Measurements from ENCODE around the gene RHBDF1. TPM values are rescaled to one million over a fixed set of nuclear protein-coding genes. Genes with fewer than 3 reads are reported as not detected.

Gene RHBDF1
- total and polyA plus RNA-seq, 9 of the 15 experiments (the other 6 are each of a cell fraction or from before 2014, with no cell fraction given) = 1.0 to 8.2 (median 4.2) TPM

GRCh38 chr16:96935-97381 lies 24.5 kb upstream of the RHBDF1 start (continued):
- TF ChIP-seq, protein P1, sequence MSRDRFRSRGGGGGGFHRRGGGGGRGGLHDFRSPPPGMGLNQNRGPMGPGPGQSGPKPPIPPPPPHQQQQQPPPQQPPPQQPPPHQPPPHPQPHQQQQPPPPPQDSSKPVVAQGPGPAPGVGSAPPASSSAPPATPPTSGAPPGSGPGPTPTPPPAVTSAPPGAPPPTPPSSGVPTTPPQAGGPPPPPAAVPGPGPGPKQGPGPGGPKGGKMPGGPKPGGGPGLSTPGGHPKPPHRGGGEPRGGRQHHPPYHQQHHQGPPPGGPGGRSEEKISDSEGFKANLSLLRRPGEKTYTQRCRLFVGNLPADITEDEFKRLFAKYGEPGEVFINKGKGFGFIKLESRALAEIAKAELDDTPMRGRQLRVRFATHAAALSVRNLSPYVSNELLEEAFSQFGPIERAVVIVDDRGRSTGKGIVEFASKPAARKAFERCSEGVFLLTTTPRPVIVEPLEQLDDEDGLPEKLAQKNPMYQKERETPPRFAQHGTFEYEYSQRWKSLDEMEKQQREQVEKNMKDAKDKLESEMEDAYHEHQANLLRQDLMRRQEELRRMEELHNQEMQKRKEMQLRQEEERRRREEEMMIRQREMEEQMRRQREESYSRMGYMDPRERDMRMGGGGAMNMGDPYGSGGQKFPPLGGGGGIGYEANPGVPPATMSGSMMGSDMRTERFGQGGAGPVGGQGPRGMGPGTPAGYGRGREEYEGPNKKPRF (IDR thresholded peaks at IDR 0.05; ENCODE audit: low read depth, low read length) = no peak
- TF ChIP-seq NUFIP1 (IDR thresholded peaks at IDR 0.05; ENCODE audit: partially characterized antibody) (no peak), CHD4 (IDR thresholded peaks at IDR 0.05; ENCODE audit: insufficient read depth, insufficient replicate concordance, low read depth, low read length, poor library complexity, severe bottlenecking) (no peak), ZNF561 (CRISPR knock-in tag; conservative IDR thresholded peaks at IDR 0.05) (no peak), KLF6 (CRISPR knock-in tag; IDR thresholded peaks at IDR 0.05; ENCODE audit: borderline replicate concordance) (no peak), USF2 (CRISPR knock-in tag; IDR thresholded peaks at IDR 0.05) (peak; percentile 77), ZNF589 (CRISPR knock-in tag; IDR thresholded peaks at IDR 0.05; ENCODE audit: low read depth) (0 out of 2 replicates have a peak, but pooled peaks have one; percentile 8), IRF2 (CRISPR knock-in tag; IDR thresholded peaks at IDR 0.05) (no peak), BCOR (IDR thresholded peaks at IDR 0.05) (peak; percentile 27; the same call in 1 of the 2 replicates), NFIX (CRISPR knock-in tag; IDR thresholded peaks at IDR 0.05; ENCODE audit: low read depth) (no peak), ZFPM2 (CRISPR knock-in tag; IDR thresholded peaks at IDR 0.05) (0 out of 2 replicates have a peak, but pooled peaks have one; percentile 43), ZNF584 (CRISPR knock-in tag; IDR thresholded peaks at IDR 0.05; ENCODE audit: low read depth) (no peak), XRCC4 (IDR thresholded peaks at IDR 0.05; ENCODE audit: extremely low read depth, insufficient read depth, insufficient read length) (no peak), STAG1 (CRISPR knock-in tag; IDR thresholded peaks at IDR 0.05; ENCODE audit: borderline replicate concordance) (peak; percentile 79; the same call in 1 of the 2 replicates), ZC3H11A (IDR thresholded peaks at IDR 0.05; ENCODE audit: low read depth, low read length) (peak; percentile 75; the same call in 1 of the 2 replicates), CBX5 (IDR thresholded peaks at IDR 0.05; ENCODE audit: borderline replicate concordance, low read depth) (peak; percentile 68; the same call in 1 of the 2 replicates), PML (IDR thresholded peaks at IDR 0.05; ENCODE audit: low read length) (no peak), SMARCA4 (IDR thresholded peaks at IDR 0.05) (0 out of 2 replicates have a peak, but pooled peaks have one; percentile 40), ZNF140 (CRISPR knock-in tag; IDR thresholded peaks at IDR 0.05) (no peak), LCOR (CRISPR knock-in tag; IDR thresholded peaks at IDR 0.05) (peak; percentile 81; the same call in 1 of the 2 replicates), ZNF717 (CRISPR knock-in tag; IDR thresholded peaks at IDR 0.05) (no peak)
- TF ChIP-seq, protein P2, sequence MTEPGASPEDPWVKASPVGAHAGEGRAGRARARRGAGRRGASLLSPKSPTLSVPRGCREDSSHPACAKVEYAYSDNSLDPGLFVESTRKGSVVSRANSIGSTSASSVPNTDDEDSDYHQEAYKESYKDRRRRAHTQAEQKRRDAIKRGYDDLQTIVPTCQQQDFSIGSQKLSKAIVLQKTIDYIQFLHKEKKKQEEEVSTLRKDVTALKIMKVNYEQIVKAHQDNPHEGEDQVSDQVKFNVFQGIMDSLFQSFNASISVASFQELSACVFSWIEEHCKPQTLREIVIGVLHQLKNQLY (CRISPR knock-in tag; conservative IDR thresholded peaks at IDR 0.05) = no peak
- TF ChIP-seq, protein P3, sequence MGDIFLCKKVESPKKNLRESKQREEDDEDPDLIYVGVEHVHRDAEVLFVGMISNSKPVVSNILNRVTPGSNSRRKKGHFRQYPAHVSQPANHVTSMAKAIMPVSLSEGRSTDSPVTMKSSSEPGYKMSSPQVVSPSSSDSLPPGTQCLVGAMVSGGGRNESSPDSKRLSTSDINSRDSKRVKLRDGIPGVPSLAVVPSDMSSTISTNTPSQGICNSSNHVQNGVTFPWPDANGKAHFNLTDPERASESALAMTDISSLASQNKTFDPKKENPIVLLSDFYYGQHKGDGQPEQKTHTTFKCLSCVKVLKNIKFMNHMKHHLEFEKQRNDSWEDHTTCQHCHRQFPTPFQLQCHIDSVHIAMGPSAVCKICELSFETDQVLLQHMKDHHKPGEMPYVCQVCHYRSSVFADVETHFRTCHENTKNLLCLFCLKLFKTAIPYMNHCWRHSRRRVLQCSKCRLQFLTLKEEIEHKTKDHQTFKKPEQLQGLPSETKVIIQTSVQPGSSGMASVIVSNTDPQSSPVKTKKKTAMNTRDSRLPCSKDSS (IDR thresholded peaks at IDR 0.05; ENCODE audit: low read depth, partially characterized antibody) = no peak
- TF ChIP-seq, protein P4, sequence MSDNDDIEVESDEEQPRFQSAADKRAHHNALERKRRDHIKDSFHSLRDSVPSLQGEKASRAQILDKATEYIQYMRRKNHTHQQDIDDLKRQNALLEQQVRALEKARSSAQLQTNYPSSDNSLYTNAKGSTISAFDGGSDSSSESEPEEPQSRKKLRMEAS (CRISPR knock-in tag; IDR thresholded peaks at IDR 0.05) = peak; percentile 92
